A549 (cell line): ENCODE data around the gene PLIN1. TPM values are rescaled to one million over a fixed set of nuclear protein-coding genes. Genes with fewer than 3 reads are reported as not detected.

ENCODE experiments used
- ATAC-seq, 2 experiments: fragments of 200-7000 bp in 1 of 2; fragments of >200 bp in 1 of 2; cut with Nextera tagmentation in 1 of 2; cut with Tn5 transposase in 1 of 2; 3 replicates each; pipeline versions ENCODE4 v1.8.0 to v1.9.1; 2018 to 2020; ENCODE audit warnings: mild to moderate bottlenecking in 1 of 2, moderate library complexity in 1 of 2
- CTCF ChIA-PET: fragments of 300-600 bp; sonication (Branson Sonifier 250); formaldehyde crosslinking; extraction: SDS; loops from one replicate; lab custom pipeline; 2021; ENCODE audit warnings: antibody characterized with exemption, inconsistent platforms; lab: Yijun Ruan, JAX
- POLR2A ChIA-PET: fragments of 350-600 bp; formaldehyde crosslinking; extraction: SDS; loops from one replicate; lab custom pipeline; 2021; ENCODE audit warnings: antibody characterized with exemption, inconsistent platforms; lab: Yijun Ruan, JAX
- DNase-seq, 2 experiments: peaks; one replicate each; pipeline versions ENCODE4 v3.0.0 to v3.0.0-alpha.2; 2011 to 2016; ENCODE audit warnings: low read depth in 1 of 2, low spot score in 1 of 2
- FAIRE-seq: peaks from 2 replicates; lab custom pipeline; 2011; peaks lifted over from hg19 to GRCh38; lab: Jason Lieb, UNC
- H3K27ac ChIP-seq, 2 experiments: fragments of >200 bp; sonication (Bioruptor Twin); formaldehyde crosslinking; 3 replicates each; pipeline ENCODE4 v1.5.1; 2016 to 2017
- H3K4me1 ChIP-seq: fragments of >200 bp; sonication (Bioruptor Twin); formaldehyde crosslinking; 3 replicates; pipeline ENCODE4 v1.6.1; 2016
- H3K4me2 ChIP-seq: fragments of >200 bp; sonication (Bioruptor Twin); formaldehyde crosslinking; 3 replicates; pipeline ENCODE4 v1.6.1; 2016
- H3K4me3 ChIP-seq: fragments of >200 bp; sonication (Bioruptor Twin); formaldehyde crosslinking; 3 replicates; pipeline ENCODE4 v1.5.1; 2016
- H3K9me3 ChIP-seq: fragments of >200 bp; sonication (Bioruptor Twin); formaldehyde crosslinking; 3 replicates; pipeline ENCODE4 v1.6.1; 2016
- BHLHE40 ChIP-seq: IDR thresholded peaks from 2 replicates; pipeline ENCODE4 v1.6.1; 2012; ENCODE audit warnings: low read depth, low read length, inconsistent platforms
- CBX8 ChIP-seq: fragments of 200-600 bp; sonication (generic); IDR thresholded peaks from 2 replicates; pipeline ENCODE4 v1.6.1; 2016
- CHD2 ChIP-seq: fragments of 150-350 bp; IDR thresholded peaks from 2 replicates; pipeline ENCODE4 v1.6.1; 2014; ENCODE audit warnings: low read length; ENCODE audit not compliant: partially characterized antibody
- EHMT2 ChIP-seq: fragments of 200-600 bp; sonication (generic); IDR thresholded peaks from 2 replicates; pipeline ENCODE4 v1.6.1; 2016; ENCODE audit warnings: antibody characterized with exemption, low read depth, mild to moderate bottlenecking, moderate library complexity
- ESRRA ChIP-seq: fragments of 150-350 bp; IDR thresholded peaks from 2 replicates; pipeline ENCODE4 v1.6.1; 2014; ENCODE audit warnings: mild to moderate bottlenecking, low read length, borderline replicate concordance
- FOSL2 ChIP-seq, 2 experiments: fragments of 450-650 bp in 1 of 2; fragments of >200 bp in 1 of 2; sonication (Bioruptor Twin) in 1 of 2; formaldehyde crosslinking; IDR thresholded peaks; 2 replicates each; pipeline versions ENCODE4 v1.5.0 to v1.6.1; 2016 to 2020; ENCODE audit warnings: mild to moderate bottlenecking in 1 of 2, moderate library complexity in 1 of 2
- HDAC2 ChIP-seq: fragments of 200-600 bp; sonication (generic); IDR thresholded peaks from 2 replicates; pipeline ENCODE4 v1.6.1; 2016
- HOXA7 ChIP-seq: fragments of 250-450 bp; sonication (Bioruptor Pico); IDR thresholded peaks from 2 replicates; pipeline ENCODE4 v1.5.0; 2020; ENCODE audit warnings: mild to moderate bottlenecking, moderate library complexity
- HOXB13 ChIP-seq: fragments of 250-450 bp; sonication (Bioruptor Pico); IDR thresholded peaks from 2 replicates; pipeline ENCODE4 v1.5.0; 2020; ENCODE audit warnings: low read depth, mild to moderate bottlenecking, moderate library complexity
- HOXB5 ChIP-seq: fragments of 250-450 bp; sonication (Bioruptor Pico); IDR thresholded peaks from 2 replicates; pipeline ENCODE4 v1.5.0; 2020; ENCODE audit warnings: mild to moderate bottlenecking, moderate library complexity
- MAFK ChIP-seq: fragments of 450-650 bp; IDR thresholded peaks from 2 replicates; pipeline ENCODE4 v1.6.1; 2014; ENCODE audit not compliant: partially characterized antibody
- NFE2L2 ChIP-seq: fragments of 150-350 bp; conservative IDR thresholded peaks from 2 replicates; pipeline ENCODE4 v1.6.1; 2014; ENCODE audit warnings: low read length
- NR3C1 ChIP-seq: fragments of >200 bp; sonication (Bioruptor Twin); formaldehyde crosslinking; IDR thresholded peaks from 3 replicates; pipeline ENCODE4 v1.6.1; 2017
- POLR2AphosphoS2 ChIP-seq: conservative IDR thresholded peaks from 2 replicates; pipeline ENCODE4 v1.6.1; 2012; ENCODE audit warnings: low read length, improper control_type of control experiment, inconsistent platforms
- RARB ChIP-seq: fragments of 250-450 bp; sonication (Bioruptor Pico); IDR thresholded peaks from 2 replicates; pipeline ENCODE4 v1.8.0; 2021; ENCODE audit warnings: mild to moderate bottlenecking, moderate library complexity
- RCOR1 ChIP-seq: fragments of 150-350 bp; IDR thresholded peaks from 2 replicates; pipeline ENCODE4 v1.6.1; 2014; ENCODE audit warnings: antibody characterized with exemption, low read length, low read depth
- RFX5 ChIP-seq: fragments of 450-650 bp; IDR thresholded peaks from 2 replicates; pipeline ENCODE4 v1.7.1; 2014; ENCODE audit warnings: antibody characterized with exemption, mild to moderate bottlenecking, moderate library complexity
- RNF2 ChIP-seq: fragments of 200-600 bp; sonication (generic); IDR thresholded peaks from 2 replicates; pipeline ENCODE4 v1.6.1; 2016; ENCODE audit warnings: low read depth, mild to moderate bottlenecking, antibody characterized with exemption, moderate library complexity, borderline replicate concordance
- TFCP2L1 ChIP-seq: fragments of 250-450 bp; sonication (Bioruptor Pico); IDR thresholded peaks from 2 replicates; pipeline ENCODE4 v1.5.0; 2021; ENCODE audit warnings: mild to moderate bottlenecking
- TP53 ChIP-seq: fragments of 250-450 bp; sonication (Bioruptor Pico); IDR thresholded peaks from 2 replicates; pipeline ENCODE4 v1.5.0; 2021; ENCODE audit warnings: mild to moderate bottlenecking, moderate library complexity
- ZFP36 ChIP-seq: fragments of 450-650 bp; IDR thresholded peaks from 2 replicates; pipeline ENCODE4 v1.6.1; 2014; ENCODE audit warnings: borderline replicate concordance; ENCODE audit not compliant: partially characterized antibody
- WGBS: methylation state at CpG from one replicate; pipeline ENCODE4 v1.1.6; 2017; ENCODE audit errors: missing lambda C conversion rate; 5-methylcytosine and 5-hydroxymethylcytosine counted together
- polyA plus RNA-seq, 4 experiments: library from polyadenylated mRNA; depleted of rRNA in 3 of 4; stranded (reverse); fragments of >200 nt; fragmentation: RNase III in 1 of 4; extraction: RNeasy Plus Mini Kit Qiagen cat#74134 plus additional on column Dnase treatment in 1 of 4; gene quantifications; 2 replicates in 3 of 4; 3 replicates in 1 of 4; pipeline ENCODE4 v1.2.3, GENCODE V29; 2011 to 2017
- TF ChIP-seq, protein P1 (sequence below): IDR thresholded peaks from 2 replicates; pipeline ENCODE4 v1.6.1; 2012
- TF ChIP-seq, protein P2 (sequence below): fragments of >200 bp; sonication (Bioruptor Twin); formaldehyde crosslinking; IDR thresholded peaks from 2 replicates; pipeline ENCODE4 v1.6.1; 2016
- TF ChIP-seq, protein P3 (sequence below): IDR thresholded peaks from 2 replicates; pipeline ENCODE4 v1.6.1; 2012; ENCODE audit warnings: low read depth, borderline replicate concordance
- TF ChIP-seq, protein P4 (sequence below): fragments of 450-650 bp; IDR thresholded peaks from 2 replicates; pipeline ENCODE4 v1.6.1; 2014; ENCODE audit warnings: antibody characterized with exemption
- TF ChIP-seq, protein P5 (sequence below): fragments of 250-450 bp; sonication (Bioruptor Pico); IDR thresholded peaks from 2 replicates; pipeline ENCODE4 v1.5.0; 2021; ENCODE audit warnings: mild to moderate bottlenecking, moderate library complexity, borderline replicate concordance
- TF ChIP-seq, protein P6 (sequence below): fragments of 200-600 bp; sonication (generic); IDR thresholded peaks from 2 replicates; pipeline ENCODE4 v1.6.1; 2016; ENCODE audit warnings: antibody characterized with exemption, mild to moderate bottlenecking, moderate library complexity
- TF ChIP-seq, protein P7 (sequence below): fragments of >200 bp; sonication (Bioruptor Twin); formaldehyde crosslinking; IDR thresholded peaks from 3 replicates; pipeline ENCODE4 v1.6.1; 2016

PLIN1 gene
- polyA plus RNA-seq, 2 of the 4 experiments (the other 2 are of a cell fraction) = 0.27 to 0.74 TPM

DNA sequence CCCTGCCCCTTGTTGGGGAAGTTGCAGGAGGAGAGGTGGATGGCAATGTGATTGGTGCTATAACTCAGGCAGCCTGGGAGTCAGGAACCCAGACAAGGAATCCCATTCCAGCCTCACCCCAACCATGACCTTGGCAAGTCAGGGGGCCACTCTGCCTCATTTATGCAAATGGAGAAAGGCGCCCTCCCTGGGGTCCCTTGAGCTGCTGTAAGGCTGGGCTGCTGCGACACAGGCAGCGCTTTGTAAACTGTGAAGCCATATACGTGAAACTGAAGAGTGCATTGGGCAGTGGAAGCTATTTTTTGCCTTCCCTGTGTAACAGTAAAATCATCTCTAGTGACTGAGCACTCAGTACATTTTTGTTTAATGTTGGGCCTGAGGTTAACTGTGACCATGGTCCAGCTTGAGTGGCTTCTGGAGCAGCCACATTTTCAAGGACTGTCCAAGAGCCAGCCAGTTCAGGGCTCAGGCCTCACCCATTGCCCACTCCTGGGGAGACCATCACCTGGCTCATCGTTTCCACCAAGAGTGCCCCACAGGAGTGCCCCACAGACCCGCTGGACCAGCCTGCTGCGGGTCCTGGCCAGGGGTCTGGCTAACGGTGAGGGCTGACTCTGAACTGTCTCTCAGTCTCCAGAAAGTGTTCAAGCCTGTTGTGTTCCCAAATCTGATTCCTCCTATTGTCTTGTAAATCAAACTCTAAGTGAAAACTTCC, 51.8 kb downstream of the PLIN1 start:
- peaks cover 23% of the 10 kb centered on the region for H3K9me3 ChIP-seq
- TF ChIP-seq TP53 (no peak), CBX8 (no peak), HOXA7 (CRISPR knock-in tag) (no peak), RFX5 (no peak), BHLHE40 (no peak), RARB (CRISPR knock-in tag) (no peak), HOXB13 (no peak), NFE2L2 (no peak), EHMT2 (no peak), POLR2AphosphoS2 (no peak), RNF2 (no peak), FOSL2 (IDR thresholded peaks at IDR 0.05) (no peak), FOSL2 (CRISPR knock-in tag; IDR thresholded peaks at IDR 0.05) (no peak), HOXB5 (CRISPR knock-in tag) (no peak), ESRRA (no peak), HDAC2 (no peak), TFCP2L1 (CRISPR knock-in tag) (no peak)
- TF ChIP-seq, protein P1, sequence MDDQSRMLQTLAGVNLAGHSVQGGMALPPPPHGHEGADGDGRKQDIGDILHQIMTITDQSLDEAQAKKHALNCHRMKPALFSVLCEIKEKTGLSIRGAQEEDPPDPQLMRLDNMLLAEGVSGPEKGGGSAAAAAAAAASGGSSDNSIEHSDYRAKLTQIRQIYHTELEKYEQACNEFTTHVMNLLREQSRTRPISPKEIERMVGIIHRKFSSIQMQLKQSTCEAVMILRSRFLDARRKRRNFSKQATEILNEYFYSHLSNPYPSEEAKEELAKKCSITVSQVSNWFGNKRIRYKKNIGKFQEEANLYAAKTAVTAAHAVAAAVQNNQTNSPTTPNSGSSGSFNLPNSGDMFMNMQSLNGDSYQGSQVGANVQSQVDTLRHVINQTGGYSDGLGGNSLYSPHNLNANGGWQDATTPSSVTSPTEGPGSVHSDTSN = no peak
- TF ChIP-seq, protein P2, sequence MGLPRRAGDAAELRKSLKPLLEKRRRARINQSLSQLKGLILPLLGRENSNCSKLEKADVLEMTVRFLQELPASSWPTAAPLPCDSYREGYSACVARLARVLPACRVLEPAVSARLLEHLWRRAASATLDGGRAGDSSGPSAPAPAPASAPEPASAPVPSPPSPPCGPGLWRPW = no peak
- TF ChIP-seq, protein P3, sequence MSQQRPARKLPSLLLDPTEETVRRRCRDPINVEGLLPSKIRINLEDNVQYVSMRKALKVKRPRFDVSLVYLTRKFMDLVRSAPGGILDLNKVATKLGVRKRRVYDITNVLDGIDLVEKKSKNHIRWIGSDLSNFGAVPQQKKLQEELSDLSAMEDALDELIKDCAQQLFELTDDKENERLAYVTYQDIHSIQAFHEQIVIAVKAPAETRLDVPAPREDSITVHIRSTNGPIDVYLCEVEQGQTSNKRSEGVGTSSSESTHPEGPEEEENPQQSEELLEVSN = no peak
- TF ChIP-seq, protein P4, sequence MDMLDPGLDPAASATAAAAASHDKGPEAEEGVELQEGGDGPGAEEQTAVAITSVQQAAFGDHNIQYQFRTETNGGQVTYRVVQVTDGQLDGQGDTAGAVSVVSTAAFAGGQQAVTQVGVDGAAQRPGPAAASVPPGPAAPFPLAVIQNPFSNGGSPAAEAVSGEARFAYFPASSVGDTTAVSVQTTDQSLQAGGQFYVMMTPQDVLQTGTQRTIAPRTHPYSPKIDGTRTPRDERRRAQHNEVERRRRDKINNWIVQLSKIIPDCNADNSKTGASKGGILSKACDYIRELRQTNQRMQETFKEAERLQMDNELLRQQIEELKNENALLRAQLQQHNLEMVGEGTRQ = no peak
- TF ChIP-seq, all 56 proteins: peak for 0
- DNase-seq (no peak), ATAC-seq (no peak), FAIRE-seq (no peak)
- WGBS = 87% methylated on average over 8 of the region's 8 CpGs
- Histone ChIP-seq H3K4me2 (no peak overlapping the region), H3K4me1 (no peaks in the 10 kb centered on the region), H3K4me3 (no peak overlapping the region), H3K27ac (no peak overlapping the region)
- ChIA-PET POLR2A (no interaction called here), CTCF (no interaction called here)

DNA sequence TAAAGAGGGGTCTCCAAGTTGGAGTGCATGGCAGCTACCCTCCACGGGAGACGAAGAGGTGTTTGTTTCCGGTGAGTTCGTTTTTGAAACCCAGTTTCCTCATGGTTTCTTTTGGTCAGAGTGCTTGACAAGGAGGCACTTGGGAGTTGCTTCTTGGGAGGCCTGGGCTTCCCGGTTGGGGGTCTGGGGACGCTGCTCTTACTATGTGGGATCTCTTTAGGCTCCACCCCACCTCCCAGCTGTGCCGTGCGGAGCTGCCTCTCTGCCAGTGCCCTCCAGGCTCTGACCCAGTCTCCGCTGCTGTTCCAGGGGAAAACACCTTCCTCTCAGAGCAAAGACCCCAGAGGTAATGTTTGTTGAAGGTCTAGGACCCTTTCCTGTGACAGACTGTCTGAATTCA, 53.5 kb downstream of the PLIN1 start:
- 96% methylated on average over 9 of the region's 9 CpGs for WGBS
- H3K4me3 ChIP-seq = no peak overlapping the region
- no peak for DNase-seq
- FAIRE-seq = no peak
- no peaks in the 10 kb centered on the region for H3K4me1 ChIP-seq
- no peak overlapping the region for H3K27ac ChIP-seq
- H3K4me2 ChIP-seq = no peak overlapping the region
- POLR2A ChIA-PET = no interaction called here
- peaks cover 9% of the 10 kb centered on the region; the same call in 2 of the 3 replicates for H3K9me3 ChIP-seq
- no peak for ATAC-seq
- CTCF ChIA-PET = interaction anchor here (1.2 to 1.3 kb wide), 2 partner anchors 22 to 131 kb away, joined by 4 read pairs; no protein-coding TSS in a partner anchor
- TF ChIP-seq, protein P5, sequence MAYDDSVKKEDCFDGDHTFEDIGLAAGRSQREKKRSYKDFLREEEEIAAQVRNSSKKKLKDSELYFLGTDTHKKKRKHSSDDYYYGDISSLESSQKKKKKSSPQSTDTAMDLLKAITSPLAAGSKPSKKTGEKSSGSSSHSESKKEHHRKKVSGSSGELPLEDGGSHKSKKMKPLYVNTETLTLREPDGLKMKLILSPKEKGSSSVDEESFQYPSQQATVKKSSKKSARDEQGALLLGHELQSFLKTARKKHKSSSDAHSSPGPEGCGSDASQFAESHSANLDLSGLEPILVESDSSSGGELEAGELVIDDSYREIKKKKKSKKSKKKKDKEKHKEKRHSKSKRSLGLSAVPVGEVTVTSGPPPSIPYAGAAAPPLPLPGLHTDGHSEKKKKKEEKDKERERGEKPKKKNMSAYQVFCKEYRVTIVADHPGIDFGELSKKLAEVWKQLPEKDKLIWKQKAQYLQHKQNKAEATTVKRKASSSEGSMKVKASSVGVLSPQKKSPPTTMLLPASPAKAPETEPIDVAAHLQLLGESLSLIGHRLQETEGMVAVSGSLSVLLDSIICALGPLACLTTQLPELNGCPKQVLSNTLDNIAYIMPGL (CRISPR knock-in tag) = no peak
- no peak for TF ChIP-seq POLR2AphosphoS2
- TF ChIP-seq, protein P2 = no peak
- TF ChIP-seq ZFP36 = no peak
- TF ChIP-seq MAFK = no peak
- TF ChIP-seq, protein P6, sequence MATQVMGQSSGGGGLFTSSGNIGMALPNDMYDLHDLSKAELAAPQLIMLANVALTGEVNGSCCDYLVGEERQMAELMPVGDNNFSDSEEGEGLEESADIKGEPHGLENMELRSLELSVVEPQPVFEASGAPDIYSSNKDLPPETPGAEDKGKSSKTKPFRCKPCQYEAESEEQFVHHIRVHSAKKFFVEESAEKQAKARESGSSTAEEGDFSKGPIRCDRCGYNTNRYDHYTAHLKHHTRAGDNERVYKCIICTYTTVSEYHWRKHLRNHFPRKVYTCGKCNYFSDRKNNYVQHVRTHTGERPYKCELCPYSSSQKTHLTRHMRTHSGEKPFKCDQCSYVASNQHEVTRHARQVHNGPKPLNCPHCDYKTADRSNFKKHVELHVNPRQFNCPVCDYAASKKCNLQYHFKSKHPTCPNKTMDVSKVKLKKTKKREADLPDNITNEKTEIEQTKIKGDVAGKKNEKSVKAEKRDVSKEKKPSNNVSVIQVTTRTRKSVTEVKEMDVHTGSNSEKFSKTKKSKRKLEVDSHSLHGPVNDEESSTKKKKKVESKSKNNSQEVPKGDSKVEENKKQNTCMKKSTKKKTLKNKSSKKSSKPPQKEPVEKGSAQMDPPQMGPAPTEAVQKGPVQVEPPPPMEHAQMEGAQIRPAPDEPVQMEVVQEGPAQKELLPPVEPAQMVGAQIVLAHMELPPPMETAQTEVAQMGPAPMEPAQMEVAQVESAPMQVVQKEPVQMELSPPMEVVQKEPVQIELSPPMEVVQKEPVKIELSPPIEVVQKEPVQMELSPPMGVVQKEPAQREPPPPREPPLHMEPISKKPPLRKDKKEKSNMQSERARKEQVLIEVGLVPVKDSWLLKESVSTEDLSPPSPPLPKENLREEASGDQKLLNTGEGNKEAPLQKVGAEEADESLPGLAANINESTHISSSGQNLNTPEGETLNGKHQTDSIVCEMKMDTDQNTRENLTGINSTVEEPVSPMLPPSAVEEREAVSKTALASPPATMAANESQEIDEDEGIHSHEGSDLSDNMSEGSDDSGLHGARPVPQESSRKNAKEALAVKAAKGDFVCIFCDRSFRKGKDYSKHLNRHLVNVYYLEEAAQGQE = no peak
- TF ChIP-seq CHD2 = no peak
- TF ChIP-seq, protein P7, sequence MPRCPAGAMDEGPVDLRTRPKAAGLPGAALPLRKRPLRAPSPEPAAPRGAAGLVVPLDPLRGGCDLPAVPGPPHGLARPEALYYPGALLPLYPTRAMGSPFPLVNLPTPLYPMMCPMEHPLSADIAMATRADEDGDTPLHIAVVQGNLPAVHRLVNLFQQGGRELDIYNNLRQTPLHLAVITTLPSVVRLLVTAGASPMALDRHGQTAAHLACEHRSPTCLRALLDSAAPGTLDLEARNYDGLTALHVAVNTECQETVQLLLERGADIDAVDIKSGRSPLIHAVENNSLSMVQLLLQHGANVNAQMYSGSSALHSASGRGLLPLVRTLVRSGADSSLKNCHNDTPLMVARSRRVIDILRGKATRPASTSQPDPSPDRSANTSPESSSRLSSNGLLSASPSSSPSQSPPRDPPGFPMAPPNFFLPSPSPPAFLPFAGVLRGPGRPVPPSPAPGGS = no peak
- no peak for TF ChIP-seq NR3C1
- TF ChIP-seq RCOR1 = no peak
